Panc1 (cell line): Measurements from ENCODE around the gene ACTRT2. TPM values are rescaled to one million over a fixed set of nuclear protein-coding genes. Genes with fewer than 3 reads are reported as not detected.

ENCODE experiments used
- ATAC-seq: fragments of 200-7000 bp; cut with Tn5 transposase; 2 replicates; pipeline ENCODE4 v1.9.1; 2020; ENCODE audit warnings: mild to moderate bottlenecking, moderate library complexity
- BruUV-seq: library from RNA; stranded (reverse); fragments of 400-500 nt; replicated peaks from 2 replicates; lab custom pipeline; 2021; lab: Mats Ljungman, UMichigan
- CTCF ChIA-PET: fragments of 300-600 bp; sonication (Branson Sonifier 250); formaldehyde crosslinking; loops from one replicate; lab custom pipeline; 2022; ENCODE audit warnings: antibody characterized with exemption; lab: Charles Lee
- POLR2A ChIA-PET: fragments of 300-600 bp; sonication (Branson Sonifier 250); formaldehyde crosslinking; loops from one replicate; lab custom pipeline; 2022; ENCODE audit warnings: antibody characterized with exemption; lab: Charles Lee
- DNase-seq: peaks from one replicate; pipeline ENCODE4 v3.0.0-alpha.2; 2010; ENCODE audit warnings: low read depth, low spot score
- H3K27ac ChIP-seq: 2 replicates; pipeline ENCODE4 v1.5.1; 2011; ENCODE audit warnings: mild to moderate bottlenecking, low read length, inconsistent platforms
- H3K27me3 ChIP-seq: fragments of 200-500 bp; sonication (Bioruptor generic); 2 replicates; pipeline ENCODE4 v1.6.0; 2014; ENCODE audit warnings: low read length, inconsistent platforms; ENCODE audit not compliant: control insufficient read depth, insufficient read depth
- H3K36me3 ChIP-seq: fragments of 200-500 bp; sonication (Bioruptor generic); 2 replicates; pipeline ENCODE4 v1.5.1; 2014; ENCODE audit warnings: inconsistent platforms, mild to moderate bottlenecking, low read length, moderate library complexity; ENCODE audit not compliant: control insufficient read depth, insufficient read depth
- H3K4me1 ChIP-seq: 2 replicates; pipeline ENCODE4 v1.5.1; 2011; ENCODE audit warnings: inconsistent platforms, mild to moderate bottlenecking, low read length, moderate library complexity; ENCODE audit not compliant: control insufficient read depth, insufficient read depth
- H3K4me3 ChIP-seq, 2 experiments: 2 replicates each; pipeline ENCODE4 v1.5.1; 2011 to 2012; ENCODE audit warnings: low read depth in 2 of 2, low read length in 2 of 2, mild to moderate bottlenecking in 2 of 2, inconsistent platforms in 1 of 2, moderate library complexity in 1 of 2
- H3K9me3 ChIP-seq: fragments of 200-500 bp; sonication (Bioruptor generic); 2 replicates; pipeline ENCODE4 v1.5.1; 2014; ENCODE audit warnings: low read depth, mild to moderate bottlenecking, inconsistent platforms, low read length, moderate library complexity; ENCODE audit not compliant: control insufficient read depth, insufficient read depth
- POLR2AphosphoS5 ChIP-seq: IDR thresholded peaks from 2 replicates; pipeline ENCODE4 v1.6.1; 2012; ENCODE audit warnings: mild to moderate bottlenecking, low read depth, low read length, moderate library complexity
- REST ChIP-seq, 2 experiments: IDR thresholded peaks; 2 replicates each; pipeline ENCODE4 v1.6.1; 2011 to 2012; ENCODE audit warnings: low read depth in 2 of 2, control low read depth in 1 of 2, low read length in 1 of 2, mild to moderate bottlenecking in 1 of 2, moderate library complexity in 1 of 2; ENCODE audit not compliant: insufficient read depth in 1 of 2
- SIN3A ChIP-seq: IDR thresholded peaks from 2 replicates; pipeline ENCODE4 v1.6.1; 2012; ENCODE audit warnings: low read depth, mild to moderate bottlenecking, low read length, moderate library complexity, borderline replicate concordance; ENCODE audit not compliant: insufficient read depth
- TCF7L2 ChIP-seq: IDR thresholded peaks from 2 replicates; pipeline ENCODE4 v1.6.1; 2011; ENCODE audit warnings: mild to moderate bottlenecking, low read depth, low read length, inconsistent platforms
- in situ Hi-C: cut with HindIII; loops from 2 replicates; pipeline ENCODE4 v1.10.0; 2016; ENCODE audit warnings: low sequenced_read_pairs, low pct_unique_long_range_greater_than_20kb
- intact Hi-C: fragments of 100-400 bp; cut with micrococcal nuclease; formaldehyde crosslinking; loops from one replicate; pipeline ENCODE4 v1.10.0; 2022; ENCODE audit not compliant: unreplicated experiment
- total RNA-seq: library from RNA; stranded (reverse); gene quantifications from one replicate; pipeline ENCODE4 v1.2.1, GENCODE V29; 2021; ENCODE audit not compliant: unreplicated experiment
- TF ChIP-seq, protein P1 (sequence below): fragments of 450-650 bp; IDR thresholded peaks from 2 replicates; pipeline ENCODE4 v1.5.1; 2017; ENCODE audit warnings: mild to moderate bottlenecking

ACTRT2 gene
- total RNA-seq, 1 experiment from 2014 or later, result not detected

- H3K4me1 ChIP-seq, result no peaks in the 10 kb centered on the region
- BruUV-seq, result no TSS peak
- ChIA-PET POLR2A (no interaction called here), CTCF (no interaction called here)
- H3K27ac ChIP-seq, result no peak overlapping the region
- peaks cover 38% of the 10 kb centered on the region for H3K27me3 ChIP-seq
- ATAC-seq (no peak), DNase-seq (no peak)
- H3K9me3 ChIP-seq, result peaks cover under 1% of the 10 kb centered on the region; the same call in 1 of the 2 replicates
- H3K4me3 ChIP-seq, result no peak overlapping the region
- intact Hi-C loops (no loop called here), in situ Hi-C loops (no loop called here)
- H3K36me3 ChIP-seq, result no peaks in the 10 kb centered on the region
- TF ChIP-seq REST (IDR thresholded peaks at IDR 0.05; ENCODE audit: insufficient read depth in 1 of 2, low read depth in 2 of 2, low read length in 1 of 2) (no peak), TCF7L2 (no peak), SIN3A (no peak), POLR2AphosphoS5 (no peak)
- TF ChIP-seq, protein P1, sequence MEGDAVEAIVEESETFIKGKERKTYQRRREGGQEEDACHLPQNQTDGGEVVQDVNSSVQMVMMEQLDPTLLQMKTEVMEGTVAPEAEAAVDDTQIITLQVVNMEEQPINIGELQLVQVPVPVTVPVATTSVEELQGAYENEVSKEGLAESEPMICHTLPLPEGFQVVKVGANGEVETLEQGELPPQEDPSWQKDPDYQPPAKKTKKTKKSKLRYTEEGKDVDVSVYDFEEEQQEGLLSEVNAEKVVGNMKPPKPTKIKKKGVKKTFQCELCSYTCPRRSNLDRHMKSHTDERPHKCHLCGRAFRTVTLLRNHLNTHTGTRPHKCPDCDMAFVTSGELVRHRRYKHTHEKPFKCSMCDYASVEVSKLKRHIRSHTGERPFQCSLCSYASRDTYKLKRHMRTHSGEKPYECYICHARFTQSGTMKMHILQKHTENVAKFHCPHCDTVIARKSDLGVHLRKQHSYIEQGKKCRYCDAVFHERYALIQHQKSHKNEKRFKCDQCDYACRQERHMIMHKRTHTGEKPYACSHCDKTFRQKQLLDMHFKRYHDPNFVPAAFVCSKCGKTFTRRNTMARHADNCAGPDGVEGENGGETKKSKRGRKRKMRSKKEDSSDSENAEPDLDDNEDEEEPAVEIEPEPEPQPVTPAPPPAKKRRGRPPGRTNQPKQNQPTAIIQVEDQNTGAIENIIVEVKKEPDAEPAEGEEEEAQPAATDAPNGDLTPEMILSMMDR, result no peak
Observed at GRCh38 chr1:2999571-2999970, 21.7 kb upstream of the ACTRT2 start.

DNA sequence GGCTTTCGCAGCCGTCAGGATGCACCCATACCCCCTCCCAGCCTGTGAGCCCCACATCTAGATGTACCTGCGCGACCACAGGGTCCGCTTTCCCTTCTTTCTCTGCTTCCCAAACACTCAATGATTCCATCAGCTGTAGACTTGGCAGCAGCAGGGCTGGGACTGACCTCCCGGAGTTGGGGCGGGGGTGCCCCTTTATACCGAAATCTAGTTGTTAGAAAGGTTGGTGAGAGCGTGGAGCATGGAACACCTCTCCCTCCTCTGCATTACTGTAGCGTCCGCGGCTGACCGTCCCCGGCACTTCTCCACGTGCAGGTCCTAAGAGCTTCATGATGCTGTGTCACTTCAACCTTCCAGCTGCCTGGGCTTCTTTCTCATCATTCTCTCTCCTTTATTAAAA, 21.1 kb upstream of the ACTRT2 start:
- no peak for DNase-seq
- Histone ChIP-seq H3K9me3 (no peaks in the 10 kb centered on the region; the same call in 1 of the 2 replicates), H3K36me3 (no peaks in the 10 kb centered on the region), H3K27ac (no peak overlapping the region), H3K27me3 (peaks cover 38% of the 10 kb centered on the region), H3K4me3 (no peak overlapping the region), H3K4me1 (no peaks in the 10 kb centered on the region)
- no peak for ATAC-seq
- TF ChIP-seq SIN3A, result no peak
- no peak for TF ChIP-seq REST (IDR thresholded peaks at IDR 0.05; ENCODE audit: insufficient read depth in 1 of 2, low read depth in 2 of 2, low read length in 1 of 2)
- TF ChIP-seq POLR2AphosphoS5, result no peak
- TF ChIP-seq TCF7L2, result no peak
- TF ChIP-seq, protein P1, result no peak
- CTCF ChIA-PET, result no interaction called here
- in situ Hi-C loops (no loop called here), intact Hi-C loops (no loop called here)
- POLR2A ChIA-PET, result no interaction called here
- BruUV-seq, result no TSS peak
